GM18867 (cell line): ENCODE measurements around the gene B4GAT1.
A peak's percentile ranks its signal among the peaks of the same experiment; 100 is the strongest.
"Not testable (repeated sequence)": the region's sequence is repeated elsewhere in the genome, so short reads cannot be mapped to it uniquely, and the experiment has no call there.

ENCODE experiments used
- ATAC-seq: cut with Tn5 transposase; IDR thresholded peaks from one replicate; pipeline ENCODE4 v1.9.1; 2021; ENCODE audit warnings: mild to moderate bottlenecking, moderate library complexity; ENCODE audit not compliant: unreplicated experiment

B4GAT1 gene

DNA sequence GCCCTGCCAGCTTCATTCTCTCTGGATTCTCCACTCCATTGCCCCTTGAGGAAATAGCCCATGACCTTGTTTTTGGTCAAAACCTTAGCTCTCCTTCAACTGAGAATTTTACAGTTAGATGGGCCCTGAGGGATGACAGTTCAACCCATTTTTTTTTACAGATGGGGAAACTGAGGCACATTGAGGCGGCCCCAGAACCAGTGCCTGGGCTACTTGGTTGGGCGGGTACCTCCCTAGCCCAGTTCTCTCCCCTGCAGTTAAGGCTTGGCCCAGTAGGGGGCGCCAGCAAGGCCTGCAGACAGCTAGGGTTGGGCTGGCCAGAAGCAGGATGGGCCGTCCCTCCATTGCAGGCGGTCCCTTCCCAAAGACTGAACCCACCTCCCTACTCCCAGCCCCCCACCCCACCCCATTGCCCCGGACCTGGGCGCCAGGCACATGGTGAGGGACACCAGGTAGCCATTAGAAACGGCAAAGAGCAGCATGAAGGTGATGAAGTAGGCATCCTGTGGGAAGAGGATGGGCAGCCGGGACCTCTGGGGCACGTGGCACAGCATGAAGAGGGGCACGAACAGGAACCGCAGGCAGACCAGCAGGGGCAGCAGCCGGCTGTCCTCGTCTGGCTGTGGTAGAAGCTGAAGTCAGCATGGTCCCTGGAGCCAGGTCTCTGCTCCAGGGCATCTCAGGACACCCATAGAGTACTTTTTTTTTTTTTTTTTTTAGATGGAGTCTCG is 16.5 kb upstream of the B4GAT1 start:
- ATAC-seq = no peak

GRCh38 chr11:66363187-66363601 is 15.8 kb upstream of the B4GAT1 start:
- ATAC-seq = no peak

DNA sequence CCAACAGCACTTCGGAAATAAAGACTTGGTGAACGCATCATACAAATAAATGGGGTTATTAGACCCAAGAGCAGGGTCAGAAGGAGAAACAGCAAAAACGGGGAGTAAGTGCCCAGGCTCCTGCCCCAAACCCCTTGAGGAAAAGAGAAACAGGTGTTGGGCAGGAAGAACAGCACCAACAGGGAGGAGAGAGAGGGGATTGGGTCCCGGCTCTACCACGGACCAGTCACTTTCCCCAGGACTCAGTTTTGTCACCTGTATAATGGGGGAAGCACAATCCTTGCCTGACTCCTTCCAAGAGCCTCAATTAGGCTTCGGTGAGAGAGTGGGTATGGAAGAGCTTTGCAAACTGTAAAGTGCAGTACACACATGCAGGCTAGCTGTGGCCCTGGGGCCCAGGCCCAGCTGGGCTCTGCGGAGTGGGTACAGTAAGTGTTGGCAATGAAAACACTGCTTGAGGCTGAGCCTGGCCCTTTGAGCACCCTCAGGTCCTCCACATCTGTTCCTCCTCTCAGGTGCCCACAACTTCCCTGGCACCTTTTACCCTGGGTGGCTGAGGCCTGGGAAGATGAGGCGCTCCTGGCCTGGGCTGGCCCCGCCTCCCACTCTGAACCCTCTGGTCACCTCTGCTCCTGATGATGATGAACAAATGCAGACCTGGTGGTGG is 15.2 kb upstream of the B4GAT1 start:
- ATAC-seq = no peak

DNA sequence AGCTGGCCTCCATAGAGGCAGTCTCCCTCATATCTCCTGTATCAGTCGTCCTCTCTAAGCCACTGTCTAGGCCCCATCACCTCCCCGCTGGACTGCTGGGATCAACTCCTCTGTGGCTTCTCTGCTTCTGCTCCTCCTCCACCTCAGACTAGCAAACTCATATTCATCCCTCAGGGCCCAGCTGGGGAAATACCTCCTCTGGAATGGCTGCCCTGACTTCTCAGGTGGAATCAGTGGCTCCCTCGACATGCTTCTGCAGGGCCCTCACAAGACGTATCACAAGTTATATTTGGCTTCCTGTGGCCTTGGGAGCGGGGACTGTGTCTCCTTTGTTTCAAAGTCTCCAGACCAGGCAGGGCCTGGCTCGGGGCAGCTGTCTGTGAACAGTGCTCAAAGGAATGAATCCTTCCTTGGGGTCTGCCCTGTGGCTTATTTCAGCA is 14.1 kb upstream of the B4GAT1 start:
- ATAC-seq = no peak

DNA sequence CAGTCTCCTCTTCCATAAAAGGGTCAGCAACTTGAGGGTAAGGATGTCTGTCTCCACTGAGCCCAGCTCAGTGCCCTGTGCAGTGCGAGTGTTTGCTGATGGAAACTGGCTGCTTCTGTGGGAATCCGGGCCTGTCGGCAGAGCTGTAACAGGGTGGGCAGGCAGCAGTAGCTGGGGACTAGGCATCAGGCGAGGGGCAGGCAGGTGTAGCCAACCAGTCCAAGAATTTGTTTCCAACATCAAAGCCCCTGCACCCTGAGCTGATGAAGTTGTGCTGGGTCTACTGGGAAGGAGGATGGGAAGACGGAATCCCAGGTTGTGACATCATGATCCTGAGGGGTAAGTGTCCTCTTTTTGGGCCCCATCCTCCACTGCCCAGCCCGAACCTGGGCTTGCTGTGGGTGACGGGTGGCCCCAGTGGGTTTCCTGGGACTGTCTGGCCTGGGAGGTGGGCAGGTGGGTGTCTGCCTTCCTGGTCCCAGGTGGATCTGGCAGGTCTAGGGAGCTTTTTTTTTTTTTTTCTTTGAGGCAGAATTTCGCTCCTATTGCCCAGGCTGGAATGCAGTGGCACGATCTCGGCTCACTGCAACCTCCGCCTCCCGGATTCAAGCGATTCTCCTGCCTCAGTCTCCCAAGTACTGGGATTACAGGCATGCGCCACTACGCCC is 13.1 kb upstream of the B4GAT1 start:
- no peak for ATAC-seq

- no peak for ATAC-seq
Observed at GRCh38 chr11:66359662-66360087, 12.2 kb upstream of the B4GAT1 start.

DNA sequence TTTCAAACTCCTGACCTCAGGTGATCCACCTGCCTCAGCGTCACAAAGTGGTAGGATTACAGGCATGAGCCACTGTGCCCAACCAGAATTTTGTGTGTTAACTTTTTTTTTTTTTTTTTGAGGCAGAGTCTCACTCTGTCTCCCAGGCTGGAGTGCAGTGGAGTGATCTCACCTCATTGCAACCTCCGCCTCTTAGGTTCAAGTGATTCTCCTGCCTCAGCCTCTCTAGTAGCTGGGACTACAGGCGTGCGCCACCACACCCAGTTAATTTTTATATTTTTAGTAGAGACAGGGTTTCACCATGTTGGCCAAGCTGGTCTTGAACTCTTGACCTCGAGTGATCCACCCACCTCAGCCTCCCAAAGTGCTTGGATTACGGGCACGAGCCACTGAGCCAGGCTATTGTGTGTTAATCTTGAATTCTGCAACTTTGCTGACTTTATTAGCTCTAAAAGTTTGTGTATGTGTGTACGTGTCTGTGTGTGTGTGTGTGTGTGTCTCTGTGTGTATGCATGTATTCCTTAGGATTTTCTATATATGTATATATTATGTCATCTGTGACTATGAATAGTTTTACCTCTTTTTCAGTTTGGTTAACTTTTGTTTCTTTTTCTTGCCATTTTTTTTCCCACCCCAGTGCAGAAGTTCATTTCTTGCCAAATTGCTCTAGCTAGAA is 3.3 kb upstream of the B4GAT1 start:
- ATAC-seq = not testable (repeated sequence)

- no peak for ATAC-seq
Observed at GRCh38 chr11:66349084-66349386, 1.6 kb upstream of the B4GAT1 start.

DNA sequence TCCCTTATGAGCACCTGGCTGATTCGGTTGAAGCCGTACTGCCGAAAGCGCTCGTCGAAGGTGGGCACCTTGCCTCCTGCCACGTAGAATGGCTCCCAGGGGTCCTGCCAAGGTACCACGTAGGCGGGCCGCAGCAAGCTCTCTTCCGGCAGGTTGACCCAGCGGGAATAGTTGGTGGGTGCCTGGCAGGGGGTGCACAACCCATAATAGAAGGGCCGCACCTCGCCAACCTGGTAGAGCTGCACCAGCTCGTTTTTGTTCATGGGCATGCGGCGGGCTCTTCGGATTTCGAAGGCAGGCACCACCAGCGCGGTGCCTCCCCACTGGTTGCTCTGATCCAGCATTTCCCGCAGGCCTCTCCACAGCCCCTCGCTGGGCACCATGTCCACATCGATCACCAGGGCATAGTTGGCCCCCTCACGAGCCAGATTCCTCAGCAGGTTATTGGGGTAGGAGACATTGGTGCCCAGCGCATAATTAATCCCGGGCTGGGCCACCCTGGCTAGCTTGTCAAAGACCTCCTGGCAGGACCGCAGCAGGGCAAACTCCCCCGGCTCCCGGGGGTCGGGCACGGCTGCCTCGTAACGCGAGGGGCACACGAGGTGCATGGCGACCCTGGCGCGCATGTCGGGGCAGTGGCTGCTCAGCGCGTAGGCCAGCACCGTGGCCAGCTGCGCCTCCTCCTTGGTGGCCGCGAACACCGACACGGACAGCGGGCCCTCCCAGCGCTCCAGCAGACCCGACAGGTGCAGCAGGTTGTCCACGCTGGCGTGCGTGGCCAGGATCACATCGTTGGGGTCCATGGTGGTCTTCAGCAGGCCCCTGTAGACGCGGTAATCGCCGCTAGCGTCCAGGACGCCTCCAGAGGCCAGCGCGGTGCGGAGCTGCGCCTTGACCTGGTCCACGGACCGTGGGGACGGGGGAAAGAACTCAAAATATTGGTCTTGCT is 679 bp downstream of the B4GAT1 start:
- no peak for ATAC-seq

- ATAC-seq = peak; percentile 9
Observed at GRCh38 chr11:66345316-66345649, 2.1 kb downstream of the B4GAT1 start.

GRCh38 chr11:66344550-66345315 is 2.7 kb downstream of the B4GAT1 start, which contains the start of gene BRMS1:
Gene BRMS1, minus strand, starts transcription at chr11:66345104. Its CDS starts 2,870 bp downstream, at chr11:66342234.
- ATAC-seq = peak; percentile 70

- no peak for ATAC-seq
Observed at GRCh38 chr11:66343176-66343575, 4.3 kb downstream of the B4GAT1 start.

DNA sequence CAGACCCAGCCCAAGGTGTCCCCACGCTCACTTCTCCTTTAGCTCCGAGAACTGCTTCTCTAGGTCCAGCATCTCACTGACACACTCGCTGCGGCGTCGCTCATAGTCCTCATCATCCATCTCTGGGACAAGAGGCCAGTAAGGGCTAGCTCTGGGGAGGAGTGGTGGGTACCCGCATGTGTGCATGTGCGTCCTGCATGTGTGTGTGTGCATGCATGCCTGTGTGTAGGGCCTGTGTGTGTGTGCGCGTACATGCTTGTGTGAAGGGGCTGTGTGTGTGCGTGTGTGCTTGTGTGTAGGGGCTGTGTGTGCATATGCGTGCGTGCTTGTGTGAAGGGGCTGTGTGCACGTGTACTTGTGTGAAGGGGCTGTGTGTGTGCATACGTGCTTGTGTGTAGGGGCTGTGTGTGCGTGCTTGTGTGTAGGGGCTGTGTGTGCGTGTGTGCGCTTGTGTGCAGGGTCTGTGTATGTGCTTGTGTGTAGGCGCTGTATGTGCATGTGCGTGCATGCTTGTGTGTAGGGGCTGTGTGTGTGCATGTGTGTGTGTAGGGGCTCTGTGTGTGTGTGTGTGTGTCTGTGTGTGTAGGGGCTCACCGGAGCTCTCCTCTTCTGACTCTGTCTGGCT is 5.8 kb downstream of the B4GAT1 start:
- ATAC-seq = no peak

DNA sequence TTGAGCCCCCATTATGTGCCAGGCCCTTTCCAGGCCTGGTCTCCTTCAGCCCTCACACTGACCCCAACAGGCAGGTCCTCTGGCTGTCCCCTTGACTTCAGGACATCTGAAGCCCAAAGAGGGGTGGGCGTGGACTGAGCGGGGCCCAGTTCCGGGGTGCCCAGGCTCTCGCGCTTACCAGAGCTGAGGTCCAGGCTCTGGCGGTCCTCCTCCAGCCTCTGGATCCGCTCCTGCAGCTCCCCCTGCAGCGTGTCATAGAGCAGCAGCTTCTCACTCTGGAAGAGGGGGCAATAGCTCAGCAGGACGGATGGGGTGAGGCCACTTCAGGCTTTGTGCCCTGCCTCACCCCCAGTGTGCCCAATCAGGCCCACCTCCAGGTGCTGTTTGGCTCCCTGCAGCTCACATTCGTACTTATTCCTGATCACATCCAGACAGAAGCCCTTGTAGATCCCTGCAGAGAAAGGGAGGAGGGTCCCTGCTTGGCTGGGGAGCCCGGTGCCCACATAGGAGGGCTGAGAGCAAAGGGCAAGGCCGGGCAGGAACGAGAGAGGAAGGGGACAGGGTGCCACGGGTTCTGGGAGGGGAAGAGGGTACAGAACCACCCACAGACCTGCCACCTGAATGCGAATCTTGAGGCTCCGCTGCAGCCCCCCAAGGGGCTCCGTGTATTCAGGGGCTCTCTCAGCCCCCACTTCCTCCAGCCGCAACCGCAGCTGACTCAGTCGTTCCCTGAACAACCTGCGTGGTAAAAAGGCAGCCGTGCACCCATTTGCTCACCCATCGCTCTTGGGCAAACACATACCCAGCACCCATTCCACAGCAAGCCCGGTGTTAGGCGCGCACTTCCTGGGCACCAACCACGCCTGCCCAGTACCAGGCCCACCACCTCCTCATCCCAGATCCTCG is 6.6 kb downstream of the B4GAT1 start:
- ATAC-seq = no peak

GRCh38 chr11:66339686-66340483 is 7.5 kb downstream of the B4GAT1 start:
- no peak for ATAC-seq

DNA sequence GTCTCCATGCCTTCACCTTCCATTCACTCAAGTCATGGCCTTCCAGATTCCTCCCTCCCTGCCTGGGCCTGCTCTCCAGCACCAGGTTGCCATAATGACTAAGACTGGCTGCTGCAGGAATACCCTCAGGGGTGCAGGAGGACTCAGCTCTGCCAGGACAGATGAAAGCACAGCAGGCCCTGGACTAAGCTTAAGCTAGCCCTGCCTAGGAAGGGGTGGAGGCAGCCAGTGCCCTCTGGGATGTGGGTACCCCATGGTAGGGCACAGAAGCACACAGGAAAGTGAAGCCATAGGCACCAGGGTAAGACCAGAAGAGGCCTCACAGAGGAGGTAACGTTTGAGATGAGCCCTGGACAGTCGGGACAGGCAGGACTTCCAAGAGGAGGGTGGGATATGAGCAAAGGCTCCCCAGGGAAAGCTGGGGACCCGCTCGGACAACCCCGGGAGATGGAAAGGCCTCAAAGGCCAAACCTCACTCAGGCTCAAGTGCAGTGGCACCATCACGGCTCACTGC is 8.2 kb downstream of the B4GAT1 start:
- no peak for ATAC-seq
